OCI-LY1 (cell line): Measurements from ENCODE around the gene GIMAP7.

Experiments
- CTCF ChIP-seq: fragments of 200-600 bp; sonication (generic), shearing (Covaris generic); IDR thresholded peaks from 2 replicates; pipeline ENCODE4 v1.5.1; 2017; ENCODE audit warnings: mild to moderate bottlenecking, antibody characterized with exemption, low read length, moderate library complexity, mixed read lengths
- EZH2 ChIP-seq: fragments of 200-600 bp; sonication (generic), shearing (Covaris generic); IDR thresholded peaks from 2 replicates; pipeline ENCODE4 v1.8.0; 2017; ENCODE audit warnings: borderline replicate concordance, mixed run types, mild to moderate bottlenecking, antibody characterized with exemption, low read length, moderate library complexity, mixed read lengths

DNA sequence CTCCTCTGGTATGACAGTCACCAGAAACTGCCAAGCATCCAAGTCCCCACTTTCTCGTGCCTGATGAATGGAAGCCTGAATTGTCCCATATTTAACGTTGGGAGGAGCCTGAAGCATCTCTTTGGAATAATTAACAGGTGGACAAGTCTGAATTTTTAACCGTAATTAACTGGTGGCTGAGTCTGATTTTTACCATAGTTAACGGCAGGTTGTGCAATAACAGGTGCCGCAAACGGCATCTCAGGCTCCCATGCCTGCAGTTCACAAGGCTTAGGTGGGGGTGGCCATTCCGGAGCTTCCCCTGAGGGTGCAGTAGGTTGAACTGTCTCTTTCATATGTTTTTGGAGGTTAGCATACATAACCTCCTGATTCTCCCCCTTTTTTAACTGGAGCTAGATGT, 50.6 kb downstream of the GIMAP7 start:
- no peak for TF ChIP-seq CTCF
- no peak for TF ChIP-seq EZH2
